Neuronal stem cell (in vitro differentiated cells): ENCODE data around the gene PCP4.
"Not testable (repeated sequence)": the region's sequence is repeated elsewhere in the genome, so short reads cannot be mapped to it uniquely, and the experiment has no call there.

Experiments
- DNase-seq: peaks from one replicate; pipeline ENCODE4 v3.0.0-alpha.2; 2013; ENCODE audit warnings: low spot score
- H2AFZ ChIP-seq: one replicate; pipeline ENCODE4 v1.6.1; 2013; ENCODE audit warnings: mild to moderate bottlenecking, low read length, inconsistent platforms
- H2AK5ac ChIP-seq: 2 replicates; pipeline ENCODE4 v1.6.1; 2013; ENCODE audit warnings: low read depth, mild to moderate bottlenecking, inconsistent platforms, low read length, moderate library complexity, mixed read lengths
- H2BK120ac ChIP-seq: 2 replicates; pipeline ENCODE4 v1.6.1; 2013; ENCODE audit warnings: low read depth, mild to moderate bottlenecking, inconsistent platforms, low read length, moderate library complexity, mixed read lengths
- H2BK12ac ChIP-seq: one replicate; pipeline ENCODE4 v1.6.1; 2013; ENCODE audit warnings: low read length, inconsistent platforms
- H2BK15ac ChIP-seq: 2 replicates; pipeline ENCODE4 v1.6.1; 2013; ENCODE audit warnings: mild to moderate bottlenecking, low read length, inconsistent platforms, mixed read lengths
- H2BK5ac ChIP-seq: one replicate; pipeline ENCODE4 v1.6.1; 2013; ENCODE audit warnings: inconsistent platforms, mild to moderate bottlenecking, low read length, moderate library complexity
- H3K14ac ChIP-seq: one replicate; pipeline ENCODE4 v1.6.1; 2013; ENCODE audit warnings: low read length, inconsistent platforms
- H3K18ac ChIP-seq: 2 replicates; pipeline ENCODE4 v1.6.1; 2013; ENCODE audit warnings: low read length, inconsistent platforms
- H3K23ac ChIP-seq: 2 replicates; pipeline ENCODE4 v1.6.1; 2013; ENCODE audit warnings: low read depth, mild to moderate bottlenecking, mixed read lengths, low read length, inconsistent platforms; ENCODE audit not compliant: poor library complexity
- H3K27ac ChIP-seq: replicated peaks from 3 replicates; pipeline ENCODE4 v1.5.1; 2013; ENCODE audit warnings: low read length, inconsistent platforms
- H3K27me3 ChIP-seq, 3 experiments: 2 replicates each; pipeline ENCODE4 v1.6.1; 2013; ENCODE audit warnings: low read length in 3 of 3, mild to moderate bottlenecking in 2 of 3, inconsistent platforms in 1 of 3, low read depth in 1 of 3, mixed read lengths in 1 of 3, moderate library complexity in 1 of 3; ENCODE audit not compliant: control insufficient read depth in 3 of 3, insufficient read depth in 3 of 3
- H3K36me3 ChIP-seq, 2 donors: replicated peaks in 1 of 2; 2 replicates each; pipeline ENCODE4 v1.6.1; 2013; ENCODE audit warnings: low read length in 2 of 2; ENCODE audit not compliant: control insufficient read depth in 2 of 2, insufficient read depth in 2 of 2
- H3K4ac ChIP-seq: 2 replicates; pipeline ENCODE4 v1.6.1; 2013; ENCODE audit warnings: inconsistent platforms, mild to moderate bottlenecking, low read length, moderate library complexity
- H3K4me1 ChIP-seq, 2 donors: 1 replicate in 1 of 2; 2 replicates in 1 of 2; pipeline ENCODE4 v1.6.1; 2013; ENCODE audit warnings: low read length in 2 of 2, low read depth in 1 of 2; ENCODE audit not compliant: control insufficient read depth in 2 of 2, insufficient read depth in 1 of 2
- H3K4me2 ChIP-seq: one replicate; pipeline ENCODE4 v1.6.1; 2013; ENCODE audit warnings: mild to moderate bottlenecking, low read length, inconsistent platforms; ENCODE audit not compliant: insufficient read depth, poor library complexity, severe bottlenecking
- H3K4me3 ChIP-seq, 2 donors: 2 replicates each; pipeline ENCODE4 v1.5.1; 2013; ENCODE audit warnings: low read length in 2 of 2, mild to moderate bottlenecking in 2 of 2, inconsistent platforms in 1 of 2, moderate library complexity in 1 of 2
- H3K79me1 ChIP-seq: one replicate; pipeline ENCODE4 v1.6.1; 2013; ENCODE audit warnings: low read depth, mild to moderate bottlenecking, inconsistent platforms, low read length, moderate library complexity
- H3K9ac ChIP-seq: one replicate; pipeline ENCODE4 v1.6.1; 2013; ENCODE audit warnings: mild to moderate bottlenecking, low read depth, low read length, inconsistent platforms; ENCODE audit not compliant: poor library complexity
- H3K9me3 ChIP-seq, 2 donors: replicated peaks in 1 of 2; 2 replicates each; pipeline versions ENCODE3 to v1.6.1; 2013; ENCODE audit warnings: low read length in 2 of 2, mild to moderate bottlenecking in 2 of 2, inconsistent platforms in 1 of 2, low read depth in 1 of 2, mixed read lengths in 1 of 2, moderate library complexity in 1 of 2; ENCODE audit not compliant: control insufficient read depth in 2 of 2, insufficient read depth in 1 of 2
- H4K8ac ChIP-seq: one replicate; pipeline ENCODE4 v1.6.1; 2013; ENCODE audit warnings: low read depth, mild to moderate bottlenecking, inconsistent platforms, low read length, moderate library complexity
- H4K91ac ChIP-seq: one replicate; pipeline ENCODE4 v1.6.1; 2013; ENCODE audit warnings: low read length, low read depth, mild to moderate bottlenecking, inconsistent platforms; ENCODE audit not compliant: poor library complexity
- WGBS, 2 donors: extraction: QIAGEN DNeasy Blood & Tissue Kit; methylation state at CpG; one replicate each; pipeline ENCODE4 v1.1.7; 2013; ENCODE audit warnings: missing lambda C conversion rate in 2 of 2, mixed read lengths in 1 of 2; ENCODE audit not compliant: insufficient read length in 2 of 2, insufficient replicate concordance in 1 of 2; ENCODE audit errors: extremely low coverage in 2 of 2; 5-methylcytosine and 5-hydroxymethylcytosine counted together

PCP4 gene

GRCh38 chr21:39891863-39892262 is 24.6 kb downstream of the PCP4 start:
- no CpG with 5 or more reads among the region's 12 CpGs for WGBS, 2 donors

GRCh38 chr21:39900491-39900890 is 33.3 kb downstream of the PCP4 start:
- Histone ChIP-seq H3K14ac (no peak overlapping the region), H2AK5ac (no peak overlapping the region), H3K23ac (no peak overlapping the region), H3K79me1 (no peaks in the 10 kb centered on the region), H3K4ac (no peak overlapping the region), H2BK5ac (no peak overlapping the region), H2BK12ac (no peak overlapping the region), H4K8ac (no peak overlapping the region), H3K4me3 (no peak overlapping the region), H4K91ac (no peak overlapping the region), H3K27ac (no peak overlapping the region), H2BK120ac (no peak overlapping the region), H2AFZ (no peak overlapping the region), H3K27me3 (no peaks in the 10 kb centered on the region), H3K9ac (no peak overlapping the region), H3K18ac (no peak overlapping the region), H3K9me3 (peaks cover 0 to 1% of the 10 kb centered on the region in 2 donors), H3K4me2 (no peak overlapping the region), H3K4me1 (no peaks in the 10 kb centered on the region), H3K36me3 (no peaks in the 10 kb centered on the region), H2BK15ac (no peak overlapping the region)
- DNase-seq = no peak
- WGBS, 2 donors = no CpG with 5 or more reads among the region's 5 CpGs

More at GRCh38 chr21:39891863-39892262, 24.6 kb downstream of the PCP4 start:
- H3K36me3 ChIP-seq, H3K27ac ChIP-seq, H2BK12ac ChIP-seq, H3K18ac ChIP-seq, H3K4me2 ChIP-seq, H2AK5ac ChIP-seq, H2AFZ ChIP-seq, H3K14ac ChIP-seq, H3K79me1 ChIP-seq, H2BK120ac ChIP-seq, H2BK5ac ChIP-seq, H3K27me3 ChIP-seq, H2BK15ac ChIP-seq, H3K9ac ChIP-seq, DNase-seq, H3K23ac ChIP-seq, H3K4me1 ChIP-seq, H3K4ac ChIP-seq, H3K9me3 ChIP-seq, H4K91ac ChIP-seq, H4K8ac ChIP-seq, H3K4me3 ChIP-seq: not testable (repeated sequence)

- H2BK5ac ChIP-seq = no peak overlapping the region
- no peak overlapping the region for H2AK5ac ChIP-seq
- H3K4me2 ChIP-seq = no peak overlapping the region
- H3K27me3 ChIP-seq = no peaks in the 10 kb centered on the region
- no peak overlapping the region for H3K14ac ChIP-seq
- no peak for DNase-seq
- H2AFZ ChIP-seq = no peak overlapping the region
- no peak overlapping the region for H3K23ac ChIP-seq
- H2BK12ac ChIP-seq = no peak overlapping the region
- H3K36me3 ChIP-seq = no peaks in the 10 kb centered on the region
- no peak overlapping the region for H2BK120ac ChIP-seq
- no peak overlapping the region for H3K27ac ChIP-seq
- H3K4ac ChIP-seq = no peak overlapping the region
- H3K4me3 ChIP-seq = no peak overlapping the region
- H3K4me1 ChIP-seq = no peaks in the 10 kb centered on the region
- no peak overlapping the region for H3K18ac ChIP-seq
- peaks cover 0 to 1% of the 10 kb centered on the region in 2 donors for H3K9me3 ChIP-seq
- H4K91ac ChIP-seq = no peak overlapping the region
- no peak overlapping the region for H2BK15ac ChIP-seq
- no peak overlapping the region for H3K9ac ChIP-seq
- no peaks in the 10 kb centered on the region for H3K79me1 ChIP-seq
- H4K8ac ChIP-seq = no peak overlapping the region
Measured at GRCh38 chr21:39900911-39901310, 33.7 kb downstream of the PCP4 start.

DNA sequence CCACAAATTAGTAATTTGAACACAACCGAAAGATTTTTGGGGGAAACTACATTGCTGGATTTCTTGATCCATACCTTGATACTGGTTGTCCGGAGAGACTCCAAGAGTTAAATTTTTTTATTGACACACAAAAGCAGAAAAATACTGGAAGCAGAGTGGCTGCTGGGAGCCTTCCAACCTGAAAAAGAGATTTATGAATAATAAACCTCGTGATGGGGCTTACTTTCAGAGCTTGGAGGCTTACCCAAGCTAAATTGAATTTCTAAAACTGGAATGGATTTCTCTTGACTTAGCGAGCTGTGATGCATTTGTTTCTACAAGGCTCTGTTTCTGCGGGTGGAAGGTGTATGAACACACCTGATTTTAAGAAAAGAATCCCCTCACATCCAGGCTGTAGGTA is 35.7 kb downstream of the PCP4 start:
- no peaks in the 10 kb centered on the region for H3K27me3 ChIP-seq
- no peak overlapping the region for H2BK5ac ChIP-seq
- no peak overlapping the region for H3K14ac ChIP-seq
- H3K4me2 ChIP-seq = no peak overlapping the region
- H3K79me1 ChIP-seq = no peaks in the 10 kb centered on the region
- no peak overlapping the region for H3K4ac ChIP-seq
- DNase-seq = no peak
- H3K9ac ChIP-seq = no peak overlapping the region
- no peaks in the 10 kb centered on the region for H3K4me1 ChIP-seq
- H2BK120ac ChIP-seq = no peak overlapping the region
- no peak overlapping the region for H2BK15ac ChIP-seq
- H3K4me3 ChIP-seq = no peak overlapping the region
- H4K91ac ChIP-seq = no peak overlapping the region
- H3K18ac ChIP-seq = no peak overlapping the region
- H2BK12ac ChIP-seq = no peak overlapping the region
- WGBS, 2 donors = no CpG with 5 or more reads among the region's 5 CpGs
- H3K36me3 ChIP-seq = no peaks in the 10 kb centered on the region
- H3K23ac ChIP-seq = no peak overlapping the region
- H3K27ac ChIP-seq = no peak overlapping the region
- H2AK5ac ChIP-seq = no peak overlapping the region
- H4K8ac ChIP-seq = no peak overlapping the region
- peaks cover 0 to 1% of the 10 kb centered on the region in 2 donors for H3K9me3 ChIP-seq
- H2AFZ ChIP-seq = no peak overlapping the region
